MM.1S (cell line): Measurements from ENCODE around the gene ZFHX3.

Source experiments
- DNase-seq: peaks from one replicate; pipeline ENCODE4 v3.0.0-alpha.2; 2015
- H2AFZ ChIP-seq: fragments of 300-600 bp; sonication (generic); 2 replicates; pipeline ENCODE4 v1.6.0; 2016; ENCODE audit warnings: antibody characterized with exemption, low read length
- H3F3A ChIP-seq: fragments of 300-600 bp; sonication (generic); 2 replicates; pipeline ENCODE4 v1.6.1; 2016; ENCODE audit warnings: mild to moderate bottlenecking, antibody characterized with exemption, low read length, moderate library complexity, mixed read lengths; ENCODE audit not compliant: insufficient read depth
- H3K27ac ChIP-seq: fragments of 300-600 bp; sonication (generic); 2 replicates; pipeline ENCODE4 v1.5.1; 2016; ENCODE audit warnings: mild to moderate bottlenecking, low read length
- H3K27me3 ChIP-seq: fragments of 300-600 bp; sonication (generic); replicated peaks from 2 replicates; pipeline ENCODE4 v1.6.0; 2016; ENCODE audit warnings: low read length; ENCODE audit not compliant: insufficient read depth
- H3K36me3 ChIP-seq: fragments of 300-600 bp; sonication (generic); replicated peaks from 2 replicates; pipeline ENCODE4 v1.6.1; 2016; ENCODE audit warnings: mild to moderate bottlenecking, low read length, mixed read lengths; ENCODE audit not compliant: insufficient read depth
- H3K4me1 ChIP-seq: fragments of 300-600 bp; sonication (generic); 2 replicates; pipeline ENCODE4 v1.6.1; 2016; ENCODE audit warnings: low read length, mixed read lengths
- H3K4me2 ChIP-seq: fragments of 300-600 bp; sonication (generic); 2 replicates; pipeline ENCODE4 v1.6.0; 2016; ENCODE audit warnings: low read depth, low read length
- H3K4me3 ChIP-seq: fragments of 300-600 bp; sonication (generic); 2 replicates; pipeline ENCODE4 v1.5.1; 2016; ENCODE audit warnings: low read length, mixed read lengths
- H3K79me2 ChIP-seq: fragments of 300-600 bp; sonication (generic); 2 replicates; pipeline ENCODE4 v1.6.1; 2016; ENCODE audit warnings: mixed run types, low read length, mixed read lengths
- H3K9ac ChIP-seq: fragments of 300-600 bp; sonication (generic); 2 replicates; pipeline ENCODE4 v1.6.1; 2016; ENCODE audit warnings: low read length, mixed read lengths
- H3K9me2 ChIP-seq: fragments of 300-600 bp; sonication (generic); replicated peaks from 2 replicates; pipeline ENCODE4 v1.6.1; 2016; ENCODE audit warnings: mild to moderate bottlenecking, low read length, mixed read lengths; ENCODE audit not compliant: insufficient read depth
- H3K9me3 ChIP-seq: fragments of 300-600 bp; sonication (generic); replicated peaks from 2 replicates; pipeline ENCODE4 v1.6.1; 2016; ENCODE audit warnings: mild to moderate bottlenecking, low read length, mixed read lengths; ENCODE audit not compliant: insufficient read depth
- H4K20me1 ChIP-seq: fragments of 300-600 bp; sonication (generic); 2 replicates; pipeline ENCODE4 v1.6.1; 2016; ENCODE audit warnings: mild to moderate bottlenecking, low read length, moderate library complexity, mixed read lengths; ENCODE audit not compliant: insufficient read depth
- EZH2 ChIP-seq: fragments of 300-600 bp; sonication (generic); optimal IDR thresholded peaks from 2 replicates; pipeline ENCODE3; 2017; ENCODE audit warnings: low read depth, mild to moderate bottlenecking, antibody characterized with exemption, low read length, mixed read lengths
- EZH2phosphoT487 ChIP-seq: fragments of 300-600 bp; sonication (generic); IDR thresholded peaks from 2 replicates; pipeline ENCODE4 v1.6.1; 2018; ENCODE audit warnings: antibody characterized with exemption, low read length
- TF ChIP-seq, protein P1 (sequence below): fragments of 300-600 bp; sonication (generic); IDR thresholded peaks from 2 replicates; pipeline ENCODE4 v1.5.1; 2016; ENCODE audit warnings: antibody characterized with exemption, low read length, mixed read lengths

Gene ZFHX3

DNA sequence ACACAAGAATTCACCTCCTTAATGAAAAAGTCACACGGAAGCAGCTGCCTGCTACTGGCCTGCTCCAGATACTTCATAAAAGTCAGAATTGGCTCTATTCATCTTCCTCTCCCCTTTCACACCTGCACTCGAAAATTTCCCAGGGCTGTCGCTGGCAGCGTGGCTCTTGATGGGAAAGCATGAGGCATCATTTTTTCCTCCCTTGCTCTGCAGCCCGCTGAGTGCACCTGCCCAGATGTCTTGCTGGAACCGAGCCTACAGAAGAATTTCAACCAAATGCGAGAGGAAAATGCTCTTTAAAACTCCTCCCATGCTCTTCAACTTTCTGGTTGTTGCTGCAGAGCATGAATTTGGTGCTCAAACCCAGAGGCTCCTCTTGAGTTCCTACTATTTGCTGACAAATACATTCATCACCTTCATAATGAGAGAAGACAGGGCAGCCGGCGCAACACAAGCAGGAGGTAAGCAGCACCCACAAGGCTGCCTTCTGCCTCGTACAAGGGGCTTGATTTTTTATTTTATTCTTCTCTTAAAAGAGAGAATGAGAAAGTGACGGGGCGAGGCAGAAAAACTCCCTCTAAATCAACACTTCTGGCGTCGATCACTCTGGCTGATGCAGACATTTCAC is 146.8 kb downstream of the ZFHX3 start:
- Histone ChIP-seq H3K4me3 (no peak overlapping the region), H3K9me3 (no peaks in the 10 kb centered on the region), H3K79me2 (no peaks in the 10 kb centered on the region), H2AFZ (no peak overlapping the region), H3K27ac (no peak overlapping the region), H3K36me3 (no peaks in the 10 kb centered on the region), H3K27me3 (no peaks in the 10 kb centered on the region), H3F3A (no peaks in the 10 kb centered on the region), H3K4me1 (no peaks in the 10 kb centered on the region), H4K20me1 (no peaks in the 10 kb centered on the region), H3K4me2 (no peak overlapping the region), H3K9me2 (no peaks in the 10 kb centered on the region), H3K9ac (no peak overlapping the region)
- DNase-seq = no peak
- TF ChIP-seq EZH2 (no peak), EZH2phosphoT487 (no peak)
- TF ChIP-seq, protein P1, sequence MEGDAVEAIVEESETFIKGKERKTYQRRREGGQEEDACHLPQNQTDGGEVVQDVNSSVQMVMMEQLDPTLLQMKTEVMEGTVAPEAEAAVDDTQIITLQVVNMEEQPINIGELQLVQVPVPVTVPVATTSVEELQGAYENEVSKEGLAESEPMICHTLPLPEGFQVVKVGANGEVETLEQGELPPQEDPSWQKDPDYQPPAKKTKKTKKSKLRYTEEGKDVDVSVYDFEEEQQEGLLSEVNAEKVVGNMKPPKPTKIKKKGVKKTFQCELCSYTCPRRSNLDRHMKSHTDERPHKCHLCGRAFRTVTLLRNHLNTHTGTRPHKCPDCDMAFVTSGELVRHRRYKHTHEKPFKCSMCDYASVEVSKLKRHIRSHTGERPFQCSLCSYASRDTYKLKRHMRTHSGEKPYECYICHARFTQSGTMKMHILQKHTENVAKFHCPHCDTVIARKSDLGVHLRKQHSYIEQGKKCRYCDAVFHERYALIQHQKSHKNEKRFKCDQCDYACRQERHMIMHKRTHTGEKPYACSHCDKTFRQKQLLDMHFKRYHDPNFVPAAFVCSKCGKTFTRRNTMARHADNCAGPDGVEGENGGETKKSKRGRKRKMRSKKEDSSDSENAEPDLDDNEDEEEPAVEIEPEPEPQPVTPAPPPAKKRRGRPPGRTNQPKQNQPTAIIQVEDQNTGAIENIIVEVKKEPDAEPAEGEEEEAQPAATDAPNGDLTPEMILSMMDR = no peak

DNA sequence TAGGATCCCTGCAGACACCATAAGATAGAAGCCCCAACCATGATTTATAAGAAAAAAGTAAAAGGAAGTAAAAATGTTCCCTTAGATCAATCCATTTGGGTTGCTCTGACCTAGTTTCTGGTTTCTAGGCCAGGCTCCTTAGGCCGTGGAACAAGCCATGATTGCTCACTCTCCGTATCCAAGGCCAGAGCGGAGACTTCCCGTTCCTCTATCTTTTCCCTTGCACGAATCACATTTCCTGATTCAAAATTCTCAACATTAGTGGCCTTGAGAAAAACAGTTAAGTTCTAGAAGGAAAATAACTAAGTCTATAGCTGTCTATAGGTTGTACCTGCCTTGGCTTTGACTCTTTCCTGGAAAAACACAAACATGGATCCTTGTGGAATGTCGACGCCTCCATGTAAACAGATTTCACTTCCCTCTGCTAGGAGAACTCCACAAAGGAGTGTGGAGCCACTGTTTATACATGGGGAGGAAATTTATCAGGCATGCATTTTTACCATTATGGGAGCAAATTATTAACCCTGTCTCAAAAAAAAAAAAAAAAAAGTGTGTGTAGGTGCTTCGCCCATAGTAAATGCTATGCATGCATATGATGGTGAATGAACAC is 149.6 kb downstream of the ZFHX3 start:
- no peak overlapping the region for H2AFZ ChIP-seq
- H3K36me3 ChIP-seq = no peaks in the 10 kb centered on the region
- no peak overlapping the region for H3K27ac ChIP-seq
- H3K4me3 ChIP-seq = no peak overlapping the region
- no peak for DNase-seq
- H3K9ac ChIP-seq = no peak overlapping the region
- H3K9me2 ChIP-seq = no peaks in the 10 kb centered on the region
- no peaks in the 10 kb centered on the region for H4K20me1 ChIP-seq
- H3K79me2 ChIP-seq = no peaks in the 10 kb centered on the region
- H3K4me2 ChIP-seq = no peak overlapping the region
- TF ChIP-seq EZH2phosphoT487 (no peak), EZH2 (no peak)
- TF ChIP-seq, protein P1 = no peak
- no peaks in the 10 kb centered on the region for H3F3A ChIP-seq
- H3K27me3 ChIP-seq = no peaks in the 10 kb centered on the region
- H3K4me1 ChIP-seq = no peaks in the 10 kb centered on the region
- no peaks in the 10 kb centered on the region for H3K9me3 ChIP-seq

DNA sequence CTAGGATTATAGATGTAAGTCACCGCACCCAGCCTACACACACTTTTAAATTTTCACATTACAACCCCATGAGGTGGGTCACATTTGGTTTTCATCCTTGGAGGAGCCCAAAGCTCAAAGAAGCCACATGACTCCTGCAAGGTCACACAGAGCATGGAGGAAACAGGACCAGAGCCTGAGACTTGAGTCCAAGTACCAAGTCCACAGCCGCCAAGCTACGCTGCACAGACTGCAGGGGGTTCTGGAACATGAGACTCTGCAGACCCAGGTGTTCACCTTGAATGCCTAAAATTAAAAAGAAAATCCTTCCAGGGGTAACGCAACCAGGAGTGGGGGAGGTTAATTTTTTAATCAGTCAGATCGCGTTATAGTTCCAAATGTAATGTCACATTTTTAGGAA is 150.2 kb downstream of the ZFHX3 start:
- no peak for DNase-seq
- no peaks in the 10 kb centered on the region for H3K4me1 ChIP-seq
- H3K9me3 ChIP-seq = no peaks in the 10 kb centered on the region
- H3K36me3 ChIP-seq = no peaks in the 10 kb centered on the region
- H4K20me1 ChIP-seq = no peaks in the 10 kb centered on the region
- TF ChIP-seq EZH2phosphoT487 = no peak
- TF ChIP-seq EZH2 = no peak
- TF ChIP-seq, protein P1 = no peak
- H3K9ac ChIP-seq = no peak overlapping the region
- no peak overlapping the region for H3K4me2 ChIP-seq
- H3K79me2 ChIP-seq = no peaks in the 10 kb centered on the region
- no peaks in the 10 kb centered on the region for H3K9me2 ChIP-seq
- H3K27ac ChIP-seq = no peak overlapping the region
- H3F3A ChIP-seq = no peaks in the 10 kb centered on the region
- no peaks in the 10 kb centered on the region for H3K27me3 ChIP-seq
- no peak overlapping the region for H3K4me3 ChIP-seq
- H2AFZ ChIP-seq = no peak overlapping the region
